Measurements from ENCODE around the gene ANO10.

DNA sequence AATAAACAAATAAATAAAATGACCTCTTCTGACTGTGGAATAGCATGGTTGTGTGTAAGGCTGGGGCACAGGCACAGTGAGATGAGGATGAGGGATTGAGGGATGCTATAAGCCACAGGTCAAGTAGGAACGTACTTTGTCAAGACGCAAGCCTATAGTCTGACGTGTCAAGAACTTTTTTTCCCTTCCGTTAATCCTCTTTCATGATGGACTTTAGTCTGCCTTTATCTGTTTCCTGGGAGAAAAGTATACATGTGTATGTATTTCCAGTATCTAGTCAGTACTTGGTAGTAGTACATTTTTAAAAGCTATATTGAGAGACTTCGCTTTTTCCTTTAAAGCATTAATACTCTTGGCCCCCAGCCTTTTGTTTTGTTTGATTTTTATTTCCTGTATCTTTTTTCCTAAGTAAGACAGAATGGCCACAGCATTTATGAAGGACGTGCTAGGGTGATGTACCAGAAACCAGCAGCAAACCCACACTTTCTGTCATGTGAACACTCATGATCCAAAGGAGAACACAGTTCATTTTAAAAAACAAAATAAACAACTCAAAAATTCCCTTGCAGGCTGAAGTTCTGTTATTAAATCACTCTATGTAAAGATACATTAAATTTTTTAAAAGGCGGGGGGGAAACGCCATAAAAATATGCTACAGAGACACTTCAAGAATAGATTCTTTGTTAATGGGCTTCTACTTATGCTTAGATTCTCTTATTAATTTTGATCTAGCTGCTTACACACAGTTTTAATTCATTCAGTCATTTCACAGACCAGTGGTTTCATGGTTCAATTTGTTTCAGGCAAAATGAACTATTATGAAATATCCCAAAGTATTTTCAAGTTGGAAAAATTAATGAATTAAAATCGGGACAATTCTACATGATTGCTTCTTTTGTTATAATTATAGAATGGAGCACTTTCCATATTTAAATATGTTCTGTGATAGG is 220.8 kb downstream of the ANO10 start:
- TF ChIP-seq, protein P1, sequence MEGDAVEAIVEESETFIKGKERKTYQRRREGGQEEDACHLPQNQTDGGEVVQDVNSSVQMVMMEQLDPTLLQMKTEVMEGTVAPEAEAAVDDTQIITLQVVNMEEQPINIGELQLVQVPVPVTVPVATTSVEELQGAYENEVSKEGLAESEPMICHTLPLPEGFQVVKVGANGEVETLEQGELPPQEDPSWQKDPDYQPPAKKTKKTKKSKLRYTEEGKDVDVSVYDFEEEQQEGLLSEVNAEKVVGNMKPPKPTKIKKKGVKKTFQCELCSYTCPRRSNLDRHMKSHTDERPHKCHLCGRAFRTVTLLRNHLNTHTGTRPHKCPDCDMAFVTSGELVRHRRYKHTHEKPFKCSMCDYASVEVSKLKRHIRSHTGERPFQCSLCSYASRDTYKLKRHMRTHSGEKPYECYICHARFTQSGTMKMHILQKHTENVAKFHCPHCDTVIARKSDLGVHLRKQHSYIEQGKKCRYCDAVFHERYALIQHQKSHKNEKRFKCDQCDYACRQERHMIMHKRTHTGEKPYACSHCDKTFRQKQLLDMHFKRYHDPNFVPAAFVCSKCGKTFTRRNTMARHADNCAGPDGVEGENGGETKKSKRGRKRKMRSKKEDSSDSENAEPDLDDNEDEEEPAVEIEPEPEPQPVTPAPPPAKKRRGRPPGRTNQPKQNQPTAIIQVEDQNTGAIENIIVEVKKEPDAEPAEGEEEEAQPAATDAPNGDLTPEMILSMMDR (conservative IDR thresholded peaks at IDR 0.05; ENCODE audit: low read depth, low read length), result no peak
- TF ChIP-seq EZH2phosphoT487 (IDR thresholded peaks at IDR 0.05; ENCODE audit: borderline replicate concordance, low read length) (no peak), EZH2 (IDR thresholded peaks at IDR 0.05; ENCODE audit: low read length, unreplicated experiment) (no peak)
